K562 (cell line): Measurements from ENCODE around the gene SETDB2. TPM values are rescaled to one million over a fixed set of nuclear protein-coding genes. Genes with fewer than 3 reads are reported as not detected.
A peak's percentile ranks its signal among the peaks of the same experiment; 100 is the strongest.

ENCODE experiments used
- ATAC-seq: fragments of 200-7000 bp; cut with Tn5 transposase; 3 replicates; pipeline ENCODE4 v1.9.1; 2020; ENCODE audit warnings: moderate library complexity
- BruUV-seq: library from RNA; stranded (reverse); fragments of 400-500 nt; replicated peaks from 2 replicates; lab custom pipeline; 2021; lab: Mats Ljungman, UMichigan
- CTCF ChIA-PET: fragments of 300-600 bp; formaldehyde crosslinking; extraction: SDS; loops from one replicate; lab custom pipeline; 2021; ENCODE audit warnings: low intra/inter-chr PET ratio; lab: Yijun Ruan, JAX
- POLR2A ChIA-PET: fragments of 300-600, 350-650 bp; sonication (Branson Sonifier 250); formaldehyde crosslinking; extraction: SDS; loops from one replicate; lab custom pipeline; 2021; ENCODE audit warnings: antibody characterized with exemption, inconsistent platforms; lab: Yijun Ruan, JAX
- DNase-seq, 4 experiments: peaks; one replicate each; pipeline versions ENCODE4 v3.0.0 to v3.0.0-alpha.2; 2011 to 2018; ENCODE audit warnings: low spot score in 3 of 4, mixed read lengths in 3 of 4; ENCODE audit errors: extremely low read depth in 1 of 4
- FAIRE-seq: peaks from 2 replicates; lab custom pipeline; 2011; peaks lifted over from hg19 to GRCh38; lab: Jason Lieb, UNC
- H2AFZ ChIP-seq: 2 replicates; pipeline ENCODE4 v1.6.0; 2011; ENCODE audit warnings: low read depth, low read length, control low read depth, inconsistent platforms
- H3K27ac ChIP-seq: fragments of 200-600 bp; 3 replicates; pipeline ENCODE4 v1.8.0; 2011; ENCODE audit warnings: low read depth, mild to moderate bottlenecking, control low read depth, inconsistent platforms, low read length, moderate library complexity, mixed read lengths; ENCODE audit errors: extremely low read depth
- H3K27me3 ChIP-seq, 2 experiments: fragments of 300-600 bp in 1 of 2; 2 replicates in 1 of 2; 3 replicates in 1 of 2; pipeline versions ENCODE4 v1.6.0 to v1.8.0; 2011; ENCODE audit warnings: inconsistent platforms in 2 of 2, low read length in 2 of 2, mild to moderate bottlenecking in 1 of 2, mixed read lengths in 1 of 2, moderate library complexity in 1 of 2; ENCODE audit not compliant: control insufficient read depth in 2 of 2, insufficient read depth in 2 of 2
- H3K36me3 ChIP-seq: fragments of 300-600 bp; 3 replicates; pipeline ENCODE4 v1.8.0; 2011; ENCODE audit warnings: mild to moderate bottlenecking, low read length, inconsistent platforms; ENCODE audit not compliant: control insufficient read depth, insufficient read depth
- H3K4me1 ChIP-seq, 2 experiments: fragments of 200-600 bp in 1 of 2; replicated peaks in 1 of 2; 2 replicates in 1 of 2; 3 replicates in 1 of 2; pipeline versions ENCODE4 v1.5.1 to v1.8.0; 2011; ENCODE audit warnings: inconsistent platforms in 2 of 2, low read length in 2 of 2, mild to moderate bottlenecking in 1 of 2, mixed read lengths in 1 of 2, moderate library complexity in 1 of 2; ENCODE audit not compliant: control insufficient read depth in 2 of 2, insufficient read depth in 2 of 2
- H3K4me2 ChIP-seq: 2 replicates; pipeline ENCODE4 v1.6.1; 2011; ENCODE audit warnings: low read length, control low read depth, inconsistent platforms, mixed read lengths; ENCODE audit not compliant: insufficient read depth
- H3K4me3 ChIP-seq: fragments of 200-600 bp; sonication (generic), shearing (Covaris generic); 2 replicates; pipeline ENCODE4 v1.5.1; 2016; ENCODE audit warnings: control low read depth, inconsistent platforms
- H3K79me2 ChIP-seq: fragments of 200-600 bp; 3 replicates; pipeline ENCODE4 v1.8.0; 2011; ENCODE audit warnings: low read length, inconsistent platforms; ENCODE audit not compliant: control insufficient read depth, insufficient read depth
- H3K9ac ChIP-seq, 2 experiments: 2 replicates each; pipeline versions ENCODE4 v1.6.0 to v1.6.1; 2011; ENCODE audit warnings: low read depth in 2 of 2, low read length in 2 of 2, control low read depth in 1 of 2, inconsistent platforms in 1 of 2, mild to moderate bottlenecking in 1 of 2, mixed read lengths in 1 of 2; ENCODE audit not compliant: insufficient read depth in 1 of 2
- H3K9me1 ChIP-seq: one replicate; pipeline ENCODE4 v1.6.0; 2011; ENCODE audit warnings: inconsistent platforms, mild to moderate bottlenecking, low read length, moderate library complexity; ENCODE audit not compliant: control insufficient read depth, insufficient read depth
- H3K9me3 ChIP-seq: replicated peaks from 2 replicates; pipeline ENCODE4 v1.5.1; 2011; ENCODE audit warnings: low read depth, low read length, inconsistent platforms; ENCODE audit not compliant: control insufficient read depth, insufficient read depth
- H4K20me1 ChIP-seq: replicated peaks from 2 replicates; pipeline ENCODE4 v1.6.1; 2011; ENCODE audit warnings: low read length, inconsistent platforms, mixed read lengths; ENCODE audit not compliant: control insufficient read depth, insufficient read depth
- RBM15 ChIP-seq: fragments of 200-400 bp; formaldehyde crosslinking; IDR thresholded peaks from 2 replicates; pipeline ENCODE4 v1.6.1; 2018; ENCODE audit warnings: mild to moderate bottlenecking, low read length, moderate library complexity; ENCODE audit not compliant: insufficient read depth
- TFE3 ChIP-seq: fragments of 450-650 bp; formaldehyde crosslinking; IDR thresholded peaks from 2 replicates; pipeline ENCODE4 v1.4.0; 2020; ENCODE audit warnings: mild to moderate bottlenecking, mixed read lengths
- WGBS: fragments of 100-300 bp; shearing (Covaris generic); methylation state at CpG from one replicate; pipeline ENCODE4 v1.1.6; 2016; ENCODE audit warnings: low coverage, mixed read lengths; ENCODE audit not compliant: insufficient coverage; ENCODE audit errors: missing lambda C conversion rate; 5-methylcytosine and 5-hydroxymethylcytosine counted together
- in situ Hi-C: fragments of 300-500 bp; cut with MboI; formaldehyde crosslinking; loops from 4 replicates; pipeline ENCODE4 v1.15.0; 2018; ENCODE audit warnings: inconsistent platforms, mixed read lengths
- intact Hi-C: fragments of 100-400 bp; cut with micrococcal nuclease; formaldehyde crosslinking; loops from 2 replicates; pipeline ENCODE4 v1.14.2; 2022
- polyA plus RNA-seq, 8 experiments: library from polyadenylated mRNA; depleted of rRNA in 4 of 8; stranded (reverse) in 5 of 8; unstranded in 3 of 8; fragments of >200 nt; fragmentation: Nextera tagmentation in 2 of 8; fragmentation: Illumina TruSeq in 1 of 8; extraction: Ambion mirVana in 2 of 8; extraction: Trizol in 1 of 8; gene quantifications; 2 replicates each; pipeline versions ENCODE4 v1.2.1 to v1.2.3, GENCODE V29; 2011 to 2014; ENCODE audit warnings: inconsistent platforms in 1 of 8, missing spikeins in 1 of 8
- total RNA-seq, 7 experiments: library from RNA; depleted of rRNA in 6 of 7; stranded (reverse); fragments of >200 nt in 6 of 7; fragmentation: Illumina TruSeq in 2 of 7; extraction: Trizol in 2 of 7; gene quantifications; 2 replicates each; pipeline versions ENCODE4 v1.2.1 to v1.2.3, GENCODE V29; 2011 to 2021; ENCODE audit warnings: low replicate concordance in 1 of 7

SETDB2 gene
- total and polyA plus RNA-seq, 9 of the 15 experiments (the other 6 are each of a cell fraction or from before 2014, with no cell fraction given) = 1.0 to 9.0 (median 6.1) TPM

GRCh38 chr13:49536144-49536873, 92.2 kb downstream of the SETDB2 start:
- no peak overlapping the region for H3K4me2 ChIP-seq
- intact Hi-C loops = no loop called here
- no TSS peak for BruUV-seq

More at GRCh38 chr13:49536144-49536873, 92.2 kb downstream of the SETDB2 start:
- ATAC-seq = no peak
- H4K20me1 ChIP-seq = no peaks in the 10 kb centered on the region
- no peak overlapping the region for H3K27ac ChIP-seq
- H3K9me3 ChIP-seq = no peaks in the 10 kb centered on the region
- POLR2A ChIA-PET = no interaction called here
- no peak overlapping the region for H3K9ac ChIP-seq
- no peak for FAIRE-seq
- WGBS = 72% methylated on average over 6 of the region's 7 CpGs
- H3K9me1 ChIP-seq = no peaks in the 10 kb centered on the region
- no peak overlapping the region for H3K4me3 ChIP-seq
- H3K36me3 ChIP-seq = peaks cover 20% of the 10 kb centered on the region; the same call in 1 of the 3 replicates
- peaks cover 0 to 2% of the 10 kb centered on the region in 2 experiments; a peak in 2 of 5 replicates for H3K4me1 ChIP-seq
- DNase-seq = no peak
- CTCF ChIA-PET = no interaction called here
- in situ Hi-C loops = no loop called here
- H3K27me3 ChIP-seq = no peaks in the 10 kb centered on the region
- H2AFZ ChIP-seq = no peak overlapping the region
- H3K79me2 ChIP-seq = no peaks in the 10 kb centered on the region
- peak; percentile 50 for TF ChIP-seq TFE3 (CRISPR knock-in tag)
- no peak for TF ChIP-seq RBM15
